Activated CD4-positive, alpha-beta memory T cell treated with anti-CD3 and anti-CD28 coated beads for 36 hours (primary cell): ENCODE data around the gene KBTBD13. TPM values are rescaled to one million over a fixed set of nuclear protein-coding genes. Genes with fewer than 3 reads are reported as not detected.

ENCODE experiments used
- CTCF ChIA-PET: fragments of 350-600 bp; sonication (Branson Sonifier 250); formaldehyde crosslinking; loops from one replicate; lab custom pipeline; 2021; ENCODE audit warnings: antibody characterized with exemption, inconsistent platforms; lab: Charles Lee
- POLR2A ChIA-PET: fragments of 350-600 bp; sonication (Branson Sonifier 250); formaldehyde crosslinking; loops from one replicate; lab custom pipeline; 2021; ENCODE audit warnings: antibody characterized with exemption; lab: Charles Lee
- DNase-seq: peaks from one replicate; pipeline ENCODE4 v3.0.0-alpha.2; 2020
- H3K27ac Mint-ChIP-seq: one replicate; pipeline ENCODE4 v1.8.0; 2021; ENCODE audit warnings: mixed read lengths
- H3K27me3 Mint-ChIP-seq: one replicate; pipeline ENCODE4 v1.8.0; 2021; ENCODE audit warnings: mixed read lengths
- H3K36me3 Mint-ChIP-seq: one replicate; pipeline ENCODE4 v1.8.0; 2021; ENCODE audit warnings: mixed read lengths
- H3K4me1 Mint-ChIP-seq: one replicate; pipeline ENCODE4 v1.8.0; 2021; ENCODE audit warnings: low read depth, mixed read lengths
- H3K4me3 Mint-ChIP-seq: one replicate; pipeline ENCODE4 v1.8.0; 2021; ENCODE audit warnings: mild to moderate bottlenecking, mixed read lengths
- H3K9me3 Mint-ChIP-seq: one replicate; pipeline ENCODE4 v1.8.0; 2021; ENCODE audit warnings: mixed read lengths
- intact Hi-C: fragments of 100-400 bp; cut with micrococcal nuclease; formaldehyde crosslinking; loops from one replicate; pipeline ENCODE4 v1.15.1; 2023
- total RNA-seq, 2 experiments: library from RNA; stranded (reverse); gene quantifications; one replicate each; pipeline ENCODE4 v1.2.3, GENCODE V29; 2021

Gene KBTBD13
- total RNA-seq, 2 experiments from 2014 or later = not detected

DNA sequence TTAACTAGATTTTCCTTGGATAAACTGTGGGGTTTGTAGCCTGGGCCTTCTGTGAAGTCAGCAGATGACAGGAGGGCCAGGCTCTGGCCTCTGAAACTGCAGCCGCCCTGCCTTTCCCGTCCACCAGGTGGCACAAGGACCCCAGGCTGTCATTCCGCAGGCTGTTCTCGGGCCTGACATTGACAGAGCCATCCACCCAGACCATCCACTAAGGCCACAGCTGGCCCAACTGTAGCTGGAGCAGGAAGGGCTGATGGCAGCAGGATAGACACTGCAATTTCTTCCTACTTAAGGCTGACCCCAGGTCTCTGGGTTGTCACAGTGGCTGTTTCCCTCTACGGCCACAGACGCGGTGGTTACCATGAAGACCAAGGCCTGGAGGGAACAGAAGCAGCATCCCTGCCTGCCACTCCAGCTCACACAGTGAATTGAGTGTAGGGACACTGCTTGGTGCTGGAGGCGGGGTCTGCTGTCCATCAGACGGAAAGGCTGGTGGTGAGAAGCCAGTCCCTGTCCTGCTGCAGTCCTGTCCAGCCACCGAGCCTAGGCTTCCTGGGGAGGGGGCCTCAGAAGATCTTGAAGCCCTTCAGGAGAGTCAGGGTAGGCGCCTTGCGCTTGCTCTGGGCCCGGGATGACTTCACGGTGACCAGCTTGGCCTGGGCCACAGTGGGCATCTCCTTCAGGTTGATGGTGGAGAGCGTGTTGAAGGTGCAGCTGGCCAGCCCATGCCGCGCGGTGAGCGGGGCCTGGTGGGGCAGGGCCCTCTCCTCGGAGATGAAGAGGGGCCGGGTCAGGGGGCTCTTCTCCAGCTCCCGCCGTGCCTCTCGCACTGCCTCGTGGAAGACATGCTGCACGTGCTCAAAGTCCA, 22.0 kb upstream of the KBTBD13 start:
- Mint-ChIP-seq H3K27me3 (no peaks in the 10 kb centered on the region), H3K36me3 (no peaks in the 10 kb centered on the region), H3K4me3 (no peak overlapping the region), H3K9me3 (no peaks in the 10 kb centered on the region), H3K27ac (no peak overlapping the region), H3K4me1 (peaks cover 8% of the 10 kb centered on the region)
- ChIA-PET CTCF (interaction anchor here (0.8 to 2.7 kb wide), 6 partner anchors 12 to 243 kb away, joined by 4 to 13 read pairs (median 6); partner anchors contain the start of genes KBTBD13 and UBAP1L), POLR2A (interaction anchor here (0.6 kb wide), 1 partner anchor 816 kb away, joined by 3 read pairs; no protein-coding TSS in a partner anchor)
- peak; percentile 70 for DNase-seq
- intact Hi-C loops = loop anchor here (2.0 kb wide), 1 partner anchor 242 kb away; the partner anchor contains the start of gene RNU5A-1

DNA sequence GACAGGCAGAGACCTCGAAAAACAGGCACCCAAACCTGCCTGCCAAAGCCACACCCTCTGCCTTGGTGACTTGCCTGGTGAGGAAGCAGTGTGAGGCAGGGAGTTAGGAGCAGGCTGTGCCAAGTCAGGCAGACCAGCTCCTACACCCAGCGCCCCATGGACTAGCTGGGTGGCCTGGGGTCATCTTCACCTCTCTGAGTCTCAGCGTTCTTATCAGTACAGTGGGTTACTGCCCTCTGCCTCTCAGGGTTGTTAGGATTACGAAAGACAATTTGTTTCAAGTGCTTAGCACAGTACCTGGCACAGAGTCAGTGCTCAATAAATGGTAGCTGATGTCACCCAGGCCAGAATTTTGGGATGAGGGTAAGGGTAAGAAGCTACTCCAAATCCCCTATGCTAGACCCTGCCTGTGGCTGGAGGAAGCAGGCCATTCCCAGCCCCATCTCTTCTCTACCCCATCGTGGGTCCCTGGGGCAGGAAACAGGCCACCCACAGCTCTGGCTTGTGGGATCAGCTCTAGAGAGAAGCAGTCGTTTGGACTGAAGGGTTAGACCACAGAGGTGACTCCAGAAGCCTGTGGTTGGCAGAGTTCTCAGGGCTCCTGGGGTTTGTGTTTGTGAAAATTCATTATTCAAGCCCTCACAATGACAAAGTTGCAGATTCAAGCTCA, 21.2 kb upstream of the KBTBD13 start:
- Mint-ChIP-seq H3K9me3 (no peaks in the 10 kb centered on the region), H3K27me3 (no peaks in the 10 kb centered on the region), H3K4me3 (no peak overlapping the region), H3K36me3 (no peaks in the 10 kb centered on the region), H3K4me1 (peaks cover 1% of the 10 kb centered on the region), H3K27ac (no peak overlapping the region)
- no peak for DNase-seq
- ChIA-PET POLR2A (interaction anchor here (0.6 kb wide), 1 partner anchor 815 kb away, joined by 3 read pairs; no protein-coding TSS in a partner anchor), CTCF (interaction anchor here (0.6 to 2.7 kb wide), 11 partner anchors 9 to 330 kb away, joined by 3 to 13 read pairs (median 4); partner anchors contain the start of genes KBTBD13 and UBAP1L)
- intact Hi-C loops = loop anchor here (2.0 kb wide), 1 partner anchor 241 kb away; the partner anchor contains the start of gene RNU5A-1

DNA sequence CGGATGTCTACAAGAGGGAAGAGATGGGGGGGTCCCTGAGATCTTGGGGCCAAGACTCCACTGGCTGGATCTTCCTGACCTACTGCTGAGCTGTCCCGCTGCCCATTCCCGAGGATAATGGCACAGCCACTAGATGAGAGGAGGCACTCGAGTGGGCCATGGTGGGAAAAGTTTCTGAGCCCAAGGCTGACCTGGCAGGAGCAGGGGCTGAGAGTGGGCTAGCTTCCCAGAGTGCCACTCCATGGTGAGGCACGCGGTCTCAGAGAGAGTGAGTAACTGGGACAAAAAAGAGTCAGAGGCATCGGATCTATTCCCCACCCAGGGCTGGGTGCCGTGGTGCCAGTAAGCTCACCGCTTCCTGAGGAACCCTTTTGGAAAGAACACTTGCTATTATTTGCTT, 20.4 kb upstream of the KBTBD13 start:
- Mint-ChIP-seq H3K27ac (no peak overlapping the region), H3K27me3 (no peaks in the 10 kb centered on the region), H3K36me3 (no peaks in the 10 kb centered on the region), H3K4me3 (no peak overlapping the region), H3K4me1 (no peaks in the 10 kb centered on the region), H3K9me3 (no peaks in the 10 kb centered on the region)
- DNase-seq = no peak
- CTCF ChIA-PET = interaction anchor here (0.6 to 2.7 kb wide), 7 partner anchors 9 to 329 kb away, joined by 3 to 10 read pairs (median 5); no protein-coding TSS in a partner anchor
- POLR2A ChIA-PET = no interaction called here
- intact Hi-C loops = no loop called here

DNA sequence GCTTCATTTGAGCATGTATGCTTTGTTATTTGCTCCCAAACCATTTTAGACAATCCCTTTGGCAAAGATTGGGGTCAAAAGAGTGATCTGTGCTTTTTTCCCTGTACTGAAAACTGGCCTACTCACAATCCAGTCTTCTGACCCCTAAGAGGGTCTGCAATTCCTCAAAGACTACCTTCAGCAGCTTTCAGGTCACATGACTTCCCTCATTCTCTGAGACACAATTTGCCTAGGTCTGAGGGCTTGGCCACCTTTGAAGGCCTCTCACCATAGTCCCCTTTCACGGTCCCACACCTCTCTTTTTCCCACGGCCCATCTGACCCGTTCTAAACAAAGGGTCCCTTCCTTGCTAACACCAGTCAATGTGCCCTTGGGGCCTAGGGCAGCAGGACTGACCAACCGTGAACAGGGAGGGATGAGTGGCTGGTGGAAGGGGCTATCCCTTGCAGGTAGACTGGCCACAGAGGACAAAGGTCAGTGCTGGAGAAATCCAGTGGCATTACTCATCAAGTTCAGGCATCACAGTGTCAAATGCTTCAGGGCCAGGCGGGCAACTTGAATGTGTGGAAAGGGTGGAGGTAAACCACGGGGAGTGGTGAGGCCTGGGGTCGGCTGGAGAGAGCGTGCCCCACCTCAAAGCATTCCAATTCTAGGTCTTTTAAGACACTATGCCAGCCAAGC, 19.5 kb upstream of the KBTBD13 start:
- DNase-seq = no peak
- H3K36me3 Mint-ChIP-seq = no peaks in the 10 kb centered on the region
- ChIA-PET CTCF (interaction anchor here (1.3 to 2.7 kb wide), 3 partner anchors 14 to 26 kb away, joined by 3 to 10 read pairs (median 5); no protein-coding TSS in a partner anchor), POLR2A (no interaction called here)
- H3K27me3 Mint-ChIP-seq = no peaks in the 10 kb centered on the region
- intact Hi-C loops = no loop called here
- H3K27ac Mint-ChIP-seq = no peak overlapping the region
- no peaks in the 10 kb centered on the region for H3K9me3 Mint-ChIP-seq
- H3K4me1 Mint-ChIP-seq = no peaks in the 10 kb centered on the region
- no peak overlapping the region for H3K4me3 Mint-ChIP-seq

DNA sequence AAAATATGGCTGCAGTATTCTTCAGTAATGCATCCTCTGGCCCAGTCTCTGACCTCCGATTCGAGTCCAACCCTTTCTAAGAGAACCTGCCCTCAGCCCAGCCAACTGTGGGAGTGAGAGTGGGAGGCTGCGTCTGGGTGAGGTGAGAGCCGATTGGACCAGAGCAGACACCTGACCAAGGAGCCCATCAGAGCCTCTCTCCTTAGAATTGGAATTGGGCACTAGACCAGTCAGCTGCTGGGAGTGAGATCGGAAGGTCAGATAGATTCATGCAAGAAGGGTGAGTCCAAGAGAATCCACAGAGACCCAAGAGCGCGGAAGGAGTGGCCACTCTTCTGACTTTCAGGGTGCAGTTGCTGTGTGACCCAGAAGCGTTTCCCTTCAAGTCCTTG, 19.0 kb upstream of the KBTBD13 start:
- Mint-ChIP-seq H3K9me3 (no peaks in the 10 kb centered on the region), H3K27me3 (no peaks in the 10 kb centered on the region), H3K4me1 (no peaks in the 10 kb centered on the region), H3K27ac (no peak overlapping the region), H3K4me3 (no peak overlapping the region), H3K36me3 (no peaks in the 10 kb centered on the region)
- no peak for DNase-seq
- intact Hi-C loops = no loop called here
- ChIA-PET CTCF (no interaction called here), POLR2A (no interaction called here)

DNA sequence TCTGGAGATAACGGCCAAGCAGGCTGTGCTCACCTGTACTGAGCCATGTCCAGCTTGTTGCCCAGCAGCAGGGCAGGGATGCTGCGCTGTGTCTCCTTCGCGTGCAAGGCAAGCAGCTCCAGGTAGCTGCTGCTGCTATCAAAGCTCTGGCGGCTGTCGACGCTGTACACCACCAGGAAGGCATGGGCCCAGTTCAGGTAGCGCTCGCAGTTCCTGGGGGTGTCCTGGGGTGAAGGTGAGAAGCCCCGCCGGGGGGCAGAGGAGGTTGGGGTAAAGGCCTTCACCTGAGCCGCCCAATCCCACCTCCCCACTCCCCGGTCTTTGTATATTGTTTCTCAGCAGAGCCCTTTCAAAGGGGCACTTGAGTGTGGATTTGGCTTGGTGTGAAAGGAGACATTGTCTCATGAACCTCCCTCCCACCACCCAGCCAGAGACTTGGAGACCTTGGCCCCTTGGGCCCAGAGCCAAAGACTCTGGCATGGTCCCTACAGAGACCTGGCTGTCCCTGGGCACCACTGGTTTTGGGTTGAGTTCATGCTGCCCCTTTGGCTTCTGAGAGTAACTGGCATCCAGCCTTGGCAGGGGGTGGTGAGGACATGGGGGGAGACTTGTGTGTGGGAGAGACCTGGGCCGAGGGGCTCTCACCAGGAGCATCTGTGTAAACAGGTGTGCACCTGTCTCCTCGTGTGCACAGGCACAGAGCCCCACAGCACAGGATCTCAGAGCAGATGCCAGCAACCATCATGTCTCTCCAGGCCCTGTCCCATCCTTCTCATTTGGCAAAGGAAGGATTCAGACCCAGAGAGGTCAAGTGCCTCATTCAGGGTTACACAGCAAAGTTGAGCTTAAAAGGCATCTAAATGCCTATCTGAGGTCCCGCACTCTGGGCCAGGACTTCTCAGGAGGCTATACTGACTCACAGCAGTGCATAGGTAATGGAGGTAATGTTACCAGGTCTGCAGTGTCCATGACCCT, 17.9 kb upstream of the KBTBD13 start:
- Mint-ChIP-seq H3K27ac (no peak overlapping the region), H3K4me3 (no peak overlapping the region), H3K27me3 (no peaks in the 10 kb centered on the region), H3K36me3 (no peaks in the 10 kb centered on the region), H3K9me3 (no peaks in the 10 kb centered on the region), H3K4me1 (no peaks in the 10 kb centered on the region)
- ChIA-PET CTCF (no interaction called here), POLR2A (no interaction called here)
- intact Hi-C loops = no loop called here
- DNase-seq = no peak

DNA sequence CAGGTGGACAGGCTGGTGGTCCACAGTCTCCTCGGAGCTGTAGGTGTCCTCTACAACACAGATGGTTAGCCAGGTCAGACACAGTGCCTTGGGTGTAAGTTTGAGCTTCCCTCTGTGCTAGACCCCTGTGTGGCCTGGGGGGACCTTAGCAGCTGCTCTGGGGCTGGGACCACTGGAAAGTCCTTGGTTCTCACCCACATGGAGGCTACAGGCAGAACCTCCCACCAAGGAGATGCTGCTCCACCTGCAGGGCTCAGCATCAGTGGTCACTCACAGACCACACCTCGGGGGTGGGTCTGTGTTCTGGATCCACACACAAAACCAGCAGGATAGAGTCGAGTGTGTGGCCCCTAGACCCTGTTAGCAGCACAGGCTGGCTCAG, 17.2 kb upstream of the KBTBD13 start:
- intact Hi-C loops = no loop called here
- H3K36me3 Mint-ChIP-seq = no peaks in the 10 kb centered on the region
- no peak overlapping the region for H3K4me3 Mint-ChIP-seq
- H3K27me3 Mint-ChIP-seq = no peaks in the 10 kb centered on the region
- ChIA-PET POLR2A (no interaction called here), CTCF (interaction anchor here (0.6 kb wide), 1 partner anchor 28 kb away, joined by 4 read pairs; no protein-coding TSS in a partner anchor)
- H3K4me1 Mint-ChIP-seq = no peaks in the 10 kb centered on the region
- H3K9me3 Mint-ChIP-seq = no peaks in the 10 kb centered on the region
- no peak for DNase-seq
- no peak overlapping the region for H3K27ac Mint-ChIP-seq

DNA sequence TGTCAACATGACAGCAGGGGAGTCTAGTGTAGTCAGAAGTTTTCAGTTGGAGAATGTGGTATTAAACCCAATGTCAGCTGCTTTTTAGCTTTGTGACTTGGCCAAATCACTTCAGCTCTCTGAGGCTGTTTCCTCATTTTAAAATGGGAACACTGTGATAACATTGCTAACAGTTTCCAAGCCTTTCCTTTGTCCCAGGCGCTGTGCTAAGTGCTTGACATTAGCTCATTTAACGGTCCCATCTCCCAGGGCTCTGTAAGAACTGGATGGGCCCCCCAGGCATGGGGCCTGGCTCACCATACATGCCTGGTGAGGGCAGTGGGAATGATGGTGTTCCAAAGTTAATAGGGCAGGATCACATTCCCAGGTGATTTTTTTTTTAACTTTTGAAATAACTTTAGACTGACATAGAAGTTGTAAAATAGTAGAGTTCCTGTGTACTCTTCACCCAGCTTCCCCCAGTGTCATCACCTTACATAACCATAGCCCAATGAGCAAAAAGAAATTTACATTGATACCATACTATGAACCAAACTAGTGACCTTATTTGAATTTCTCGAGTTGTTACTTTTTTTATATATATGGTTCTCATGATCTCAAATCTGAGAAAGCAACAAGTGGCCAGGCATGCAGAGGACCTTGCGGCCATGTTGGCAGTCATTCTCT, 16.5 kb upstream of the KBTBD13 start:
- POLR2A ChIA-PET = no interaction called here
- CTCF ChIA-PET = interaction anchor here (0.6 to 1.4 kb wide), 2 partner anchors 19 to 29 kb away, joined by 4 read pairs; no protein-coding TSS in a partner anchor
- Mint-ChIP-seq H3K27ac (no peak overlapping the region), H3K36me3 (no peaks in the 10 kb centered on the region), H3K27me3 (peaks cover under 1% of the 10 kb centered on the region), H3K9me3 (no peaks in the 10 kb centered on the region), H3K4me3 (no peak overlapping the region), H3K4me1 (no peaks in the 10 kb centered on the region)
- no peak for DNase-seq
- intact Hi-C loops = no loop called here

DNA sequence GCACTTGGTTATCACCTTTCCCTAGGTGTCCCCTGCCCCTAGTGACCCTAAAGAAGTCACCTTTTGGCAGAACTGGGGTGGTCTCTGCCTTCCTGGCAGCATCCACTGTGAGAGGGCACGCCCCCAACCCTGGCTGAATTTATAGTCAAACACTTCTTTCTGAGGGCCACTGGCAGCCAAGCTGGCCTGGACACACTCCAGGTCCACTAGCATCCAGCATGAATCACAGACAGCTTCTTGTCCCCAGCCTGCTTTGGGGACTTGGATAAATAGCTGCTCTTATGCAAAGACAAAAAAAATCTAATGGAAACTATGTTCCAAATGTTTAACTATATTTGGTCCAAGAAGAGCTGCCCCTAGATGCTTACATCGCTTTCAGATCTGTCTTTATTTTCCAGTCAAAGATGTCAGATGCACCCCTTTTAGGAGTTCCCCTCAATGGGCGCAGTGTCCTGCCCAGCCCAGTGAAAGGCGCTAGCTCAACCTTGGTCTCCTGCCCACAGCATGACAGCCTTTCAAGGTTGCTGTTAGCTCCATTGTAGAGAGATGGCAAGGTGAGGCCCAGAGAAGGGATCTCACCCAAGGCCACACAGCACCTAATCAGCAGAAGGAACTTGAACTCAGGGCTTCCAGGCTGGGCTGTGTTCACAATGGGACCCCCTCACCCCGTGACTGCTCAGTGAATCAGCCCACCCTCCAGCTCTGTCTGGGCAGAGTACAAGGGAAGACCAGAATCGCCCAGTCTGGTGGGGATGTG, 15.7 kb upstream of the KBTBD13 start:
- Mint-ChIP-seq H3K27me3 (peaks cover 8% of the 10 kb centered on the region), H3K9me3 (no peaks in the 10 kb centered on the region), H3K4me3 (no peak overlapping the region), H3K27ac (no peak overlapping the region), H3K36me3 (no peaks in the 10 kb centered on the region), H3K4me1 (no peaks in the 10 kb centered on the region)
- CTCF ChIA-PET = interaction anchor here (1.4 kb wide), 1 partner anchor 18 kb away, joined by 4 read pairs; no protein-coding TSS in a partner anchor
- DNase-seq = no peak
- intact Hi-C loops = no loop called here
- POLR2A ChIA-PET = no interaction called here

DNA sequence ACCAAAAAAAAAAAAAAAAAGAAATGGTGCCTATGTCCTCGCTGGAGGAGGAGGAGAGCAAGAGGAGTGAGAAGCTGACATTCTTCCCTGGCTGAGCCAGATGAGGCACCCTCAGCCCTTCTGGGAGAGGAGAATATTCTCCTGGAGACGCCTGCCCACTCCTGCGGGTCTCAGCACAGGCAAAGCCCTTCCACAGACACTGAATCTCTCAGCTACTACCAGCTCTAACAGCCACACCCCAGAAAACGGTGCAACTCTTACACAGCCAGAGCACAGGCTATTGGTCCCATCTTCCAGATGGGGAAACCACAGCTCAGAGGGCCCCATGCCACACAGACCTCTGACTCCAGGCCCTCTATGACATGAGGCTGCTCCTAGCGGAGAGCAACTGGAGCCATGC, 14.5 kb upstream of the KBTBD13 start:
- Mint-ChIP-seq H3K9me3 (no peaks in the 10 kb centered on the region), H3K27me3 (peaks cover 15% of the 10 kb centered on the region), H3K27ac (no peak overlapping the region), H3K4me3 (no peak overlapping the region), H3K36me3 (no peaks in the 10 kb centered on the region), H3K4me1 (peaks cover under 1% of the 10 kb centered on the region)
- CTCF ChIA-PET = interaction anchor here (1.5 kb wide), 1 partner anchor 17 kb away, joined by 3 read pairs; no protein-coding TSS in a partner anchor
- POLR2A ChIA-PET = no interaction called here
- DNase-seq = no peak
- intact Hi-C loops = no loop called here
